ENCODE data around the gene SH2D6.
"Not testable (repeated sequence)": the region's sequence is repeated elsewhere in the genome, so short reads cannot be mapped to it uniquely, and the experiment has no call there.

The SH2D6 gene

DNA sequence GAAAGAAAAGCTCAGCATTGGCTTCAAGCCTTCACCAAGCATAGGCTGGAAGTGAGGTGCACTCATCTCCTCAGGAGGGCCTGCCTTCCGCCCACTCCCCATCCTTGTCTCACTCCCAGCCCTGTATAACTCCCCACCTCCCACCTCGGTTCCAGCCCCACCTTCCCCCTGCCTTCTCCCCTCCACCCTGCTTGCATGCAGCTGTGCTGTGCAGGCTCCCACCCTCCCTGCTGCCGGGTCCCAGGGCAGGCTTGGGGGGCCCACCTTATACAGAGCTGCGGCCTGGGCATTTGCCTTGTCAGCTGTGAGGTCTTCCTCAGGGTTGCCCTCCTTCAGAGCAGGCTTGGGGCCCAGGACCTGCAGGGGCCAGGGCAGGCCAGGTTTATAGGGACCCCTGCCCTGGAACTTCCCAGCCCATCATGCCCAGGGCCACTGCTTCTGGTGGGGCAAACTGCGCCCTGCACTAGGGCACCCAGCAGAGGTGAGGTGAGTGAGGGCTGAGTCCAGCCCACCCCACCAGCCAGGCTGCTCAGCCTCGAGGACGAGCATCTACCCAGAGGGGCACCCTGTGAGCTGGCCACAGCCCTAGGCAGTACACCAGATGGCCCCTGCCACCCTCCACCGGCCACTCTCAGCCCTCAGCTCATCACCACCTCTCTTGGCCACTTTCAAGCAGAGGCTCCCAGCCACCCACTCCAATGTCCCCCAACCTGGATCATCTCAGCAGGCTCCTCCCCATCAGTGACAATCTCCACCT is 19.9 kb upstream of the SH2D6 start:
- DNase-seq, result no peak

DNA sequence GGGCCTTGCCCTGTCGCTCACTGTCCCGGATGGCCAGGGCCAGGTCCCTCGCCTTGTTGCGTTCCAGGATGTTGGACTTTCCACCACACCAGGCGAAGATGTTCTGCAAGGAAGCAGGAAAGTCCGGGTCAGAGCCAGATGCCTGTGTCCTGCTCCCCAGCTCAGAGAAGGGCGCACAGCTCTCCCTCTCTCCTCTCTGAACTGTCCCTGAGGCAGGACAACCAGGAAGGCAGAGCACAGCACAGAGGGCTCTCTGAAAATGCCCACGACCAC is 19.4 kb upstream of the SH2D6 start:
- DNase-seq, result no peak

DNA sequence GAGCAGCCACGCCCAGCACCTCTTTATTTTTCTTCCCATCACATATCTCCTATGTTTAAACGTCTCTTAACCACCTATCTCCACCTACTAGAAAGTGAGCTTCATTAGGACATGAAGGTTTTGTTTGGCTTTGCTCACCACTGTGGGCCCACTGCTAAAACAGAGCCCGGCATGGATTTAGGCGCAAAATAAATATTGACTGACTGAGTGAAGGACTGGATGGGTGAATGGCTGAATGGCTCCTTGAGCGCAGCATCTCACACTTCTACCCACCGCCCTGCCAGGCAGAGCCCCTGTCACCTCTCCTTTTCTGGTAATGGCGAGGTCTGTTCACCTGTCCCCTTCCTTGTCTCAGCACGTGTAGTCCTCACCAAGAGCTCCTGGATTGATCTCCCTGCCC is 18.5 kb upstream of the SH2D6 start:
- DNase-seq, result no peak

DNA sequence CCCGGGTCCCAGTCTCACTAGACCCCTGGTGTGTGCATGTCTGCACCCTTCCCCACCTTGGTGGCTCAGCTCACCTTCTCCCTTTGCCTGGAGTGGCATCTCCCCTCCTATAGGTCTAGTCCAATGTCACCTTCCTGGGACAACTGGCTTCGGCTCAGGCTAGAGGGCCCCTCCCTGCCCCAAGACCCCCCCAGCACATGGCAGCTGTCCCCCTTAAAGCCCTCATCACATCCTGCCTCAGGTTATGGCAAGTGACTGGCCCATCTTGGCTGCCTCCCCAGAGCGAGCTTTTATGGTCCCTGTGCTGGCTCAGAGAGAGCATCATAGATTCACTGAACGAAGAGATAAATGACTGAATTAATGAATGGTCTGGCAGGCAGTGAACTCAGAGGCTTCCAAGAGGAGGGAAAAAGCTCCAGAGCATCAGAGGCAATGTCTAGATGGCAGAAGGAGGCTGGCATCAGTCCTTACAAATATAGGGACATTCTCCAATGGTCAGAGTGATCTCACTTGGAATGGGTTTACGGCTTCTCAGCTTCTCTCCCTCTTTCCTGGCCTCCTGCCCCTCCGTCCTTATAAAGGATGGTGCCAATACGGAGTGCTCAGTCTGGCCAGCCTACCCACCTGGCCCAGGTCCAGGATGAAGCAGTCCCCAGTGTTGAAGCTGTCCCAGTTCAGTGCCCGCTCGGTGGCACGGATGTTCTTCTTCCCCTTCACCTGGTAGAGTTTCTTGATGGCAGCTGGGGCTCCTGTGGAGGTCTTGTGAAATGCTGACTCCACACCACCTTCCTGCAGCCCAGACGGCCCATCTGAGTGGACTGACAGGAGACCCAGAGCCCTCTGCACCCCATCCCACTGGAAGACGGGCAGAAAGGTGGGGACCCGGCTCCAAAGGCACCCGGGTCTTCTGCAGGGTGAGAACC is 17.7 kb upstream of the SH2D6 start:
- DNase-seq, result no peak

DNA sequence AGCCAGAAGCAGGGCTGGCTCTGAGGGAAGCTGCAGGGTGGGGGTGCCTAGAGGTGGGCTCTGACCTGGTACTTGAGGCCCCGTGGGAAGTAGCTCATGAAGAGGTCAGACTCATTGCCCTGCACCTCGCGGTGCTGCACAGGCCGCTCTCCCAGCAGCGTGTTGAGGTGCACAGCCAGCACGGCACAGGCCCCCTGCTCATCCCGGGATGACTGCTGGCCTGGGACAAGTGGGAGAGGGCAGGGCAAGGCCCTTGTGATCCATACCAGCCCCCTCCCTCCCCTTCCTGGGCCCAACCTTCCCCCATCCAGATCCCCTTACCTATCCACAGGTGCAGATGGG is 17.1 kb upstream of the SH2D6 start:
- no peak for DNase-seq

DNA sequence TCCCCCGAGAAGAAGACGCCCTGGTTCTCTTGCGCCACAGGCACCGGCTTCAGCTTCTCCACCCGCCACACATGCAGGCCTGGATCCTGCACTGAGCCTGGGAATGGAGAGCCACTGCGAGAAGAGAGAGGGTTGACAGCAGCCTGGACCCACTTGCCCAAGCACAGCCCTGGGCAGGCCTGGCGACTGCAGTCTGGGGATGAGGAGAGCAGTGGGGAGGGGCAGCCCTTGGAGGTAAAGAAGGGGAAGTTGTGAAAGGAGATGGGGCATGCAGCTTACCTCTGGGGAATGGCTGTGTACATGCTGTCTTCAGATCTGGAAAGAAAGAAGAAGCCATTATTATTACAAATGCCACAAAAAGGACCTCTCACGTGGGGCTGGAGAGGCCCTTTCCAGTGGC is 16.7 kb upstream of the SH2D6 start:
- DNase-seq, result no peak

DNA sequence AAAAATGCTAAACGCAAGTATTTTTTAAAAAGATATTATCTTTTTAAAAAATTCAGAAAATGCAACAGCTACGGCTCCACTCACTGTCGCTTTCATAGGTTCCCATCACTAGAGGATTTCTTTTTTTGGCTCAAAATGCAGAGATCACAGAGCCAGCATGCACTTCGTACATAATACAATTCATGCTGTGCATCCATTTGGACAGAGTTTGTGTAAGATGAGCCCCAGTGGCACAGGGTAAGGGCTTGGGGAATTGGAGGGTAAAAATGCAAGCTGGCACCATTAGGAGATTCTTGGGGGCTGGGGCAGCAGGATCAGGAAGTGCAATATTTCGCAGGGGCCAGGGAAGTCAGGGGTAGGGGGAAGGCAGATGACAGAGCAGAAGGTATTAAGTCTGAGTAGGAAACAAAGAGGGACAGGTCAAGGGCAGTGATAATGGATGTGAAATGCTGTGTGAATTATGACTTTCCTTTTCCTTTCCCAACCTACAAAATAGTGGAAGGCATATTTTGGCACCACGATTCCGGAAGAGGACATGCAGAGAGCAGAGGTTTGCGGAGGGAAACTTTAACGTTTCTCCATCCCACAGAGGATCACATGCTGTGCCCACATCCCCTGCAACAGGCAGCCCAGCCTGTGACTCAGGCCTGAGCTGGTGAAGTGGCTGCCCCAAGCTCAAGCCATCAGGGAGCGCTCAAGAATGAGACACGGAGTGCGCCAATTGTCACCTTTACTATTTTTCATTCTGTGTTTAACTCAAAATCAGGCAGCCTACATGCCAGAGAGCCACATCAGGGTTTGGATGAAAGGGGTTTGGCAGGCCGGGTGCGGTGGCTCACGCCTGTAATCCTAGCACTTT is 13.1 kb upstream of the SH2D6 start:
- DNase-seq, result peak; percentile 57 to 58

DNA sequence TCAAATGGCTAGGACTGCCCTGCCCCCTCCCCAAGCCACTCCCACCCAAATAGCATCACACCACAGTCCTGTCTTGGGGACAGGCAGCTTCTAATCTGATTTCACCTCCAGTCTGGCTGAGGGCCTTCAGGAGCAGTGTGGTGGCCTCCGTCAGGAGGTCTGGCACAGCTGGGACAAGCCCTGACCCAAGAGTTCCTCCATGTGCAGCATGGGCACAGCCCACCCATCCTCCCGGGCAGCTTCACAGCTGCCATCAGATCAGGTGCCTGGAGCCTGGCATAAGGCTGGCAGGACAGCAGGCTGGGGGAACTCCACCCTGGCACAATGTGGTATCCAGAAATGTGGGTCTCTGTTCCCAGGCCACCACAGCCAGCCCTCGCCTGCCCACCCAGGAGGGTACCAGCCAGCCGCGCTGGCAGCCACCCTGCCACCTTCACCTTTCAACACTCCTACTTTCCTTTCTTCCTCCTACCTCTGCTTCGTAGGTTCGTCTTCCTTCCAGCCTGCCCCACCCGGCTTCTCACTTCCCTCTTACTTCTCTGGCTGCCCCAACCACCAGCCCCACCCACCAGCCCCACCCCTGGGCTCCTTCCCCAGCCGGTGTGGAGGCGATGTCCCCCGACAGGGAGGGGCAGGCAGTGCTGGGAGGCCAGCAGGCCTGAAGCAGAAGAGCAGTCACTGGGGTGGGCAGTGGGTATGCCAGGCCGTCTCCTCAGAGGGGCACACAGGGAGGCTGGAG is 8.5 kb upstream of the SH2D6 start, which contains the start of gene CAPG:
CAPG (minus strand) TSS at position 522 of the 739 bp plus-strand sequence. CDS start 8,221 bp downstream, outside the sequence.
- DNase-seq, result no peak

DNA sequence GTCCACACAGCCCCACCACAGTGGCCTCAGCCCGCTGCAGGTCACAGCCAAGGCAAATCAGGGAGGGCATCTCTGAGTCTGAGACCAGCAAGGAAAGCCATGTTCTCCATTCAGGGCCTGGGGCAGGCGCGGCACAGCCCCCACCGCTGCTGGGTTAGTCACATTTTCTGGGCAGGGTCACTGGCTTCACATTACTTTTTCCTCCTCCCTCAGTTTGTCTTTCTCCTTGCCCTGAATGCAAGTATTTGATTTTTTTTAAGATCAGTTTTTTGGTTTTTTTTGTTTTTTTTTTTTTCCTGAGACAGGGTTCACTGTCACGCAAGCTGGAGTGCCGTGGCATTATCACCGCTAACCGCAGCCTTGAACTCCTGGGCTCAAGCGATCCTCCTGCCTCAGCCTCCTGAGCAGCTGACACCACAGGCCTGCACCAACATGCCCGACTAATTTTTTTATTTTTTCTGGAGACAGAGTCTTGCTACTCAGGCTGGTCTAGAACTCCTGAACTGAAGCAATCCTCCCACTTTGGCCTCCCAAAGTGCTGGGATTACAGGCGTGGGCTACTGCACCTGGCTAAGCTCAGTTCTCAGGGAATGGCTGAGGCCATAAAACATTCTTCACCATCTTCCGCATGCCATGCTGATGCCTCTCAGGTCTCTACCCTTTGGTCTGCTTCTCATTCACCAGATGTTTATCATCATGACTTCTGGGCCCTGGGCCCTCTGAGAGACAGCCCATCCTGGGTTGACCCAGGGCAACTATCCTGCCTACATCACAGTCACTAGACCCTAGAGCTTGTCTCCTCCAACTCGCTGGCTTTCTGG is 7.7 kb upstream of the SH2D6 start:
- no peak for DNase-seq

DNA sequence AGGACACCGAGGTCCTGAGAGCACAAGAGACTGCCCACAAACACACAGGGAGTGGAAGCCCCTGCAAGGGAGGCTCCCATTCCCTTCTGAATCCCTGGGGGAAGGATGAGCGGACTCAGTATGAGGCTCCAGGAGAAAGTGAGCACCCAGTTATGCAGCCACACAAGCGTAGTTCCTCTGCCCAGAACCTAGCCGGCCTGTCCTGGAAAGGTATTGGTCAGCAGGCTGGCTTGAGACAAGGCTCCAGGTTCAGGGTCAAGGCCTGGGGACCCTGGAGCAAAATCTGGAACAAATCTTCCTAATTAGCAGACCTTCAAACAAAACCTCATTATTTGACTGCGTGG is 7.1 kb upstream of the SH2D6 start:
- DNase-seq, result no peak

DNA sequence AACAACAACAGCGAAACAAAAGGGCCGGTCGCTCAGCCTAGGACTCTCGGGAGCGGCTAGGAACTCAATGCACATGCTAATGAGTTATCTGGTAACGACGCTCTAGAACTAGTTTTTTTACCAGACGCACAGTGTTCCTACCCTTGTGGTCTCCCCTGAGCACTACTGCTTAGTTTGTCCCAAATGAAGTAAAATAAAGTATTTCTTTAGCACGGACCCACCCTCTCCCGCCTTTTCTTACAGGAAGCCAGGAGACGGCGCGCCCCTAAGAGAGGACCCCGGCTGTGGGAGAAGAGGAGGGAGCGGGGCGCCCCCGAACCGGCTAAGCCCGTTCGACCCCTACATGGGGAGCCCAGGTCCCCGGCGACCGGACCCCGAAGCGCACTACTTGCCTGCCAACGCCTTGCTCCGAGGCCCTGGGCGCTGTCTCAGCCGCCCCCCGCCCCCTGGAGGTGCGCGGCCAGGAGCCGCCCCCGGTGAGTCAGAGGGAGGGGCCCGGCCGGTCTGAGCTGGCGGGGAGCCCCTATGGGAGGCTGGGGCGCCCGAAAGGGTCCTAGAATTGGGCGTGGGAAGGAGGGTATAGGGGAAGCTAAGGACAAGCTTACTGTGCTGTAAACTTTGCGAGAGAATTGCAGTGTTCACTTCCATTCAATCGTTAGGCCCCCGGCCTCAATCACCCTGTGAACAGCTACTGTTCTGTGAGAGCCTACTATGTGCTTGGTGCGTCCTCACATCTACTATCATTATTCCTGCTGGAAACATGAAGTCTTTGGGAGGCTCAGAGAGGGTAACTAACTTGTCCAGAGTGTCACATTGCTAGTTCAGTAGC is 4.7 kb upstream of the SH2D6 start:
- DNase-seq, result no peak

DNA sequence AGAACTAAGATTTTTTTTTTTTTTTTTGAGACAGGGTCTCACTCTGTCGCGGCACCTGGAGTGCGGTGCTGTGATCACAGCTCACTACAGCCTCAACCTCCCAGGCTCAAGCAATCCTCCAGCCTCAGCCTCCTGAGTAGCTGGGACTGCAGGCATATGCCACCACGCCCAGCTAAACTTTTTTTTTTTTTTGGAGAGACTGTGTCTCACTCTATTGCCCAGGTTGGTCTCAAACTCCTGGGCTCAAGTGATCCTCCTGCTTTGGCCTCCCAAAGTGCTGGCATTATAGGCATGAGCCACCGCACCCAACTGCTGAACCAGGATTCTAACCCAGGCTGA is 4.1 kb upstream of the SH2D6 start:
- DNase-seq, result not testable (repeated sequence)

DNA sequence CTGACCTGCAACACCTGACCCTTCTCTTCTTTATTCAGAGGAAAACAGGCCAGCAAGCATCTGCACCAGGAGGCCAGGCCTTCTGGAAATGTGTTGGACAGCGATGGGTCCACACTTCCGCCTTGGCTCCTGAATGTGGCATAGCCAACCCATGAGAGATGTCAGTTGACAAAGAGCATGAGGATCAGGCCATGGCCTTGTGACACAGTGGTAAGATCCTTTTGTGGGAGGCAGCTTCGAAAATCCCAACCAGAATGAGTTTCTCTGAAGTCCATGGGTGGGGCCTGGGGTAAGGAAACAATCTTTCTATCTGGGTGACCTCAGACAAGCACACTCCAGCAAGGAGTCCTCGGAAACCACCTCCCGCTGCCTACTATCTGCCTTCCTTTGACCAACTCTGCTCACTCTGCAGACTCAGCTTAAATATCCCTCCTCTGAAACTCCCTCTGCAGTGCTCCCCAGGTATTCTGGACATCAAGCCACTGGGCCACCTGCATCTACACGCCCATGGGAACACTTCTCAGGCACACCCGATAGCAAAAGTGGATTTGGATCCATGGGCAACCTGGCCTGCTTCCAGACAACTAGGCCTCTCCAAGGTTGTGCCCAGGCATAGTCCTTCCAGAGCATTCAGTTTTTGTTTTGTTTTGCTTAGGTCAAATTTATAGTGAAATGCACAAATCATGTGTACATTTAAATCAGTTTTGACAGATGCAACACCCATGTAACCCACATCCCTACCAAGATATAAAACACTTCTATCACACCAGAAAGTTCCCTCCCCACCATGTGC is 3.6 kb upstream of the SH2D6 start:
- no peak for DNase-seq

DNA sequence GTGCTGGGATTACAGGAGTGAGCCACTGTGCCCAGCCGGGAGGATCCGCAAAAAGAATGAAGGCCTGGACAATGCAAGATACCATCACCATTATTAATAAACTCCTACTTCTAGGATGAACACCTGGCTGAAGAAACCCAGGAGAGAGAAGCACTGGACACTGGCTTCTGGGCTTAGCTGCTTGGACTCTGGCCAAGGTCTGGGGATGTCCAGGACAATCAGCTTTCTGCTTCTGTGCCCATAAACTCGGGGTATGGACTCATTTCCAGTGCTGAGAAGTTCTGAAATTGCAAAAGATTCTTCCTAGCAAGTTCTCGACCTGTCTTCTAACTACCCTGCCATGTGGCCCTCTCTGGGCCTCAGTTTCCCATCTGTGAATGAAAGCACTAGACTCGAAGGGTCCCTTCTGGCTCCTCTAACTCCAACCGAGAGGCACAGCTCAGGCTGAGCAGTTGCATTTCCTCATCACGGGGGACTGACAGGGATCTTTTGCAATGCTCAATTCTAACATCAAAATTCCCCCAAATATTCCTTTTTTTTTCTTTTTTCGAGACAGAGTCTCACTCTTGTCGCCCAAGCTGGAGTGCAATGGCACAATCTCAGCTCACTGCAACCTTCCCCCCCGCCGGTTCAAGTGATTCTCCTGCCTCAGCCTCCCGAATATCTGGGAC is 2.4 kb upstream of the SH2D6 start:
- DNase-seq, result no peak

DNA sequence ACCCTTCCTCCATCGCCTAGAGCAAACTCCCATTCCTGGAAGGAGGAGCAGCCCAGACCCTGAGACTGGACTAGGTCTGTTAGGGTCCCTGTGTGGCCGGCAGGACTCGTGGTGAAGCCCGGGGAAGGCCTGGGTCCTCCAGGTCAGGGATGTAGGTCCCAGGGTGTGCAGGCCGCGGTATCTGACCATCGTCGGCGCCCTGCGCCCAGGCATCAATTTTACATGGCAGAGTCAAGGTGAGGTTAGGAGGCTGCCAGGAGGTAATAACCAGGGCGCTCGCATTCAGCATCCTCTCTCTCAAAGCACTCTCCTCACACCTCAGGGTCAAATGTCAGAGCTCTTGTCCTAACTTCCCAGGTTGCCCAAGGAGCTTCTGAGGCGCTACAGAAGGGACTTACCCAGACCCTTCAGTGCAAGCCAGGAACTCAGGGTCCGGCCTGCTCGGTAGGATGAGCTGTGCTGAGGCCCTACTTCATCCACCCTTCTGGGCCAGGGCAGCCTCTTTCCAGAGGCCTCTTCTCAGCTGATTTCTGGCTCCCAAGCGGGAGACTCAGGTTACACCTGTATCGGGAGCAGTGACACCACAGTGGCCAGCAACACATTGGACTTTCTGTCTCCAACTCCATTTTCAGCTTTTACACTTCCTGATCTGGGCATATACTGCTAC is 628 bp downstream of the SH2D6 start:
- DNase-seq, result no peak

DNA sequence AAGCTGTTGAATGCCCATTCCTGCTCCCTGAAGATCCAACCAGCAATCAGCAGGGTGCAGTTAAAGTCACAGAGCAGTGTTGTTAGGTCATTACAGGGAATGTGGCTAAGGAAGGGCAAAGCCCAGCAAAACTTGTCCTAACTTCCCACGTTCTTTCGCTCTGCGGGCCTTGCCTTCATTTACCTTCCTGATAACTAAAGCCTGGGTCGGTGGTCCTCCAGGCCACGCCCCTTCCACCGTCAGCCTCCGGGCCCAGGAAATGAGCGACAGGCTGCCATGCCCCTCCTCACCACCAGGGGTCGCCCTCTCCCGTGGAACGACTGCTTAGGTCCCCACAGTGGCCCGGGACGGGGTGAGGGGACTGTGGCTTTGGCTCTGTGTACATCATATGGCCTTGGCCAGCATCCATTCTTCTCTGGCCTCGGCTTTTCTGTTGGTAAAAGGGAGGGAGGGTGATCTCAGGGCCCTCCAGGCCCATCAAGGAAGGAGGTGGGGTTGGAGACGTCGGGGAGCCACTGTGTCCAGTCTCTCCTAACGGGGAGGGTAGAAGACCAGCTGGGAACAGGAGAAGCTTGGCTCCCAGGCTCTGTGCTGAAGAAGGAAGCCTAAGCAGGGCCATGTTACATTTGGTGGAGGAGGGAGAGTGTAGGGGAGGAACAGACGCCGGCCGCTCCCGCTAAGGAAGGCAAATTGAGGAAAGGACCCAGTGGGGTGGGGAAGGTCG is 2.2 kb downstream of the SH2D6 start:
- DNase-seq, result peak; percentile 98 to 99

DNA sequence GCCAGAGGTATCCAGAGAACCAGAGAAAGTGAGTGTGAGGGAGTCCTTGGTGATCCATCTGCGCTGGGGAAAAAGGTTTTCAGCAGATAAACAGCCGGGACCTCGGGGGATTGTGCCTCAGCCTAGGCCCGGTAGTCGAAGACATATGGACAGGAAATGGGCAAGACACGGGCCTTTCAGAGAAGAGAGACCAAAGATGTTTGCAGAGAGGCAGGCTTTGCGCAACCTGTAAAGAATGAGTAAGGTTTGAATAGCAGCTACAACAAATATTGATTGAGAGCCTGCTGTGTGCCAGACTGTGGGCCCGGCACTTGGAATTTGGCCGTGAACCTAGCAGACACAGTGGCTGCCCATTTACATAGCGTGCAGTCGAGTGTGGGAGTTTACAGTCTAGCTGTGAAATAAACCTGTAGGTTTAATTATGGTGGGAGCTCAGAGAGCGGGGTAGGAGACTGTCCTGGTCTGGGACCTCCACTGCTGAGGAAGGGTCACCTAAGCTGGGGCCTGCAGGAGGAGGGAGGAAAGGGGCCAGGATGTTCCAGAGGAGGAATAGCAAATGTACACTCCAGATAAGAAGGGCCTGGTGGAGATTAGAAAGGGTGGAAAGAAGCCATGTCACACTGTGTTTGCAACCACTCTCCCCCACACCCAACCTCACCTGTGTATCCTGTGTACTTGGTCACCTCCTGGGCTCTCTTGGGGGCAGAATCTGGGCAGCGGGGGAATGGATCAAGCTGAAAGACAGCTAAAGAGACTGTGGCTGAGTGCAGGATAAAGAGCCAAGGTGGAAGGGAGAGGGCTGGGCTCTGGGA is 3.0 kb downstream of the SH2D6 start:
- no peak for DNase-seq

DNA sequence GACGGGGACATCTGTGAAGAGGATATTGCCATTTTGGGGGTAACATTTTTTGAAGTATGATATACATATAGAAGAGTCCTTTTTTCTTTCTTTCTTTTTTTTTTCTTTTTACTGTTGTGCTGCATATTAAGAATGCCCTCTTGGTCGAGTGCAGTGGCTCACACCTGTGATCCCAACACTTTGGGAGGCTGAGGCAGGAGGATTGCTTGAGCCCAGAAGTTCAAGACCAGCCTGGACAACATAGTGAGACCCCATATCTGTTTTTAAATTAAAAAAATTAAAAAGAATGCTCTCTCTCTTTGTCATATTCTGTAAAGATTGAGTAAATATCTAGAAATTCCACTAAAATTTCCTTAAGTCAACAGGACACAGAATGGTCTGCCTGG is 3.6 kb downstream of the SH2D6 start:
- DNase-seq, result no peak

Data from stimulated activated CD4-positive, alpha-beta T cell treated with anti-CD3 and anti-CD28 coated beads, Interleukin-2, amount 100 ng/mL, for 48 hours (primary cell).